Esophagus squamous epithelium (tissue), 5 donors: Measurements from ENCODE around the gene CDC14A. TPM values are rescaled to one million over a fixed set of nuclear protein-coding genes. Genes with fewer than 3 reads are reported as not detected.
"Not testable (repeated sequence)": the region's sequence is repeated elsewhere in the genome, so short reads cannot be mapped to it uniquely, and the experiment has no call there.

Experiments
- DNase-seq: peaks from one replicate; lab custom pipeline; 2025; lab: John Stamatoyannopoulos, UW
- H3K27ac ChIP-seq, 4 donors: fragments of 200-600 bp; sonication (generic); one replicate each; pipeline ENCODE4 v1.5.1; 2016 to 2019; ENCODE audit warnings: mild to moderate bottlenecking in 1 of 4
- H3K27me3 ChIP-seq, 4 donors: fragments of 200-600 bp; sonication (generic); 1 replicate in 3 of 4; 2 replicates in 1 of 4; pipeline versions ENCODE4 v1.5.1 to v1.6.0; 2017 to 2021; ENCODE audit warnings: antibody characterized with exemption in 1 of 4
- H3K36me3 ChIP-seq, 3 donors: fragments of 200-600 bp; sonication (generic); one replicate each; pipeline ENCODE4 v1.5.1; 2016 to 2019
- H3K4me1 ChIP-seq, 3 donors: fragments of 200-600 bp; sonication (generic); one replicate each; pipeline ENCODE4 v1.5.1; 2017 to 2019
- H3K4me3 ChIP-seq, 4 donors: fragments of 200-600 bp; sonication (generic); 1 replicate in 3 of 4; 2 replicates in 1 of 4; pipeline ENCODE4 v1.5.1; 2016 to 2019; ENCODE audit warnings: mild to moderate bottlenecking in 2 of 4, moderate library complexity in 1 of 4
- H3K9me3 ChIP-seq, 3 donors: fragments of 200-600 bp; sonication (generic); one replicate each; pipeline ENCODE4 v1.5.1; 2016 to 2019
- CTCF ChIP-seq, 6 experiments: fragments of 450-650 bp in 4 of 6; fragments of 200-600 bp in 2 of 6; sonication (generic) in 2 of 6; IDR thresholded peaks; one replicate each; pipeline ENCODE4 v1.5.1; 2016 to 2019; ENCODE audit warnings: antibody characterized with exemption in 6 of 6, mild to moderate bottlenecking in 4 of 6, moderate library complexity in 4 of 6
- POLR2A ChIP-seq, 4 donors: fragments of 450-650 bp; IDR thresholded peaks; one replicate each; pipeline ENCODE4 v1.6.1; 2017; ENCODE audit warnings: antibody characterized with exemption in 4 of 4, mild to moderate bottlenecking in 4 of 4, moderate library complexity in 3 of 4
- WGBS, 2 donors: methylation state at CpG; one replicate each; pipeline ENCODE4 v1.1.5; 2018; 5-methylcytosine and 5-hydroxymethylcytosine counted together
- intact Hi-C: fragments of 100-400 bp; cut with DNase I; formaldehyde crosslinking; loops from one replicate; pipeline ENCODE4 v1.15.0; 2022
- total RNA-seq, 4 donors: library from RNA; depleted of rRNA; stranded (reverse); fragments of >200 nt; gene quantifications; one replicate each; pipeline ENCODE4 v1.1.0, GENCODE V29; 2016
- donor health status: DM: yes; HTN: yes; CAD: no.

CDC14A gene
- total RNA-seq, 4 donors from 2014 or later, result 3.0 to 8.6 (median 4.3) TPM

- peak overlapping the region in 2 of 4 donors; percentile 13 to 27 for H3K27ac ChIP-seq
- no peaks in the 10 kb centered on the region for H3K27me3 ChIP-seq
- no peaks in the 10 kb centered on the region for H3K4me1 ChIP-seq
- TF ChIP-seq POLR2A (IDR thresholded peaks at IDR 0.05) (no peak), CTCF (IDR thresholded peaks at IDR 0.05) (no peak)
- no peaks in the 10 kb centered on the region for H3K36me3 ChIP-seq
- intact Hi-C loops, result no loop called here
- WGBS, 2 donors, result 85 to 87% methylated on average over 6 of the region's 6 CpGs
- no peak overlapping the region for H3K4me3 ChIP-seq
- peaks cover 0 to 17% (median 11%) of the 10 kb centered on the region in 3 donors for H3K9me3 ChIP-seq
- no peak for DNase-seq
Measured at GRCh38 chr1:100323419-100324106, 28.7 kb upstream of the CDC14A start.

- Histone ChIP-seq H3K4me1 (no peaks in the 10 kb centered on the region), H3K4me3 (no peak overlapping the region), H3K36me3 (no peaks in the 10 kb centered on the region), H3K27me3 (no peaks in the 10 kb centered on the region), H3K27ac (no peak overlapping the region), H3K9me3 (no peaks in the 10 kb centered on the region)
- intact Hi-C loops, result no loop called here
- WGBS, 2 donors, result 63 to 74% methylated on average over 7 of the region's 7 CpGs
- no peak for TF ChIP-seq POLR2A (IDR thresholded peaks at IDR 0.05)
- TF ChIP-seq CTCF (IDR thresholded peaks at IDR 0.05), result no peak
- no peak for DNase-seq
Measured at GRCh38 chr1:100325415-100326324, 26.6 kb upstream of the CDC14A start.

GRCh38 chr1:100326325-100326670 is 26.0 kb upstream of the CDC14A start:
- H3K27me3 ChIP-seq, H3K4me3 ChIP-seq, H3K27ac ChIP-seq, intact Hi-C loops, H3K36me3 ChIP-seq, DNase-seq, H3K4me1 ChIP-seq, H3K9me3 ChIP-seq: not testable (repeated sequence)
- 88 to 92% methylated on average over 1 of the region's 1 CpG for WGBS, 2 donors

GRCh38 chr1:100328133-100328532 is 24.2 kb upstream of the CDC14A start:
- TF ChIP-seq POLR2A (IDR thresholded peaks at IDR 0.05), result no peak
- TF ChIP-seq CTCF (IDR thresholded peaks at IDR 0.05), result no peak
- intact Hi-C loops, result no loop called here

GRCh38 chr1:100331146-100331545 is 21.2 kb upstream of the CDC14A start:
- intact Hi-C loops, DNase-seq, H3K4me3 ChIP-seq, H3K4me1 ChIP-seq, H3K27me3 ChIP-seq, H3K9me3 ChIP-seq, H3K27ac ChIP-seq, H3K36me3 ChIP-seq: not testable (repeated sequence)
- 46% methylated on average over 2 of the region's 2 CpGs for WGBS, 2 donors

More at GRCh38 chr1:100328133-100328532, 24.2 kb upstream of the CDC14A start:
- H3K4me1 ChIP-seq, result no peaks in the 10 kb centered on the region
- no peaks in the 10 kb centered on the region for H3K36me3 ChIP-seq
- H3K9me3 ChIP-seq, result no peaks in the 10 kb centered on the region
- DNase-seq, result no peak
- H3K4me3 ChIP-seq, result no peak overlapping the region
- no peak overlapping the region for H3K27ac ChIP-seq
- 74 to 75% methylated on average over 1 of the region's 1 CpG for WGBS, 2 donors
- no peaks in the 10 kb centered on the region for H3K27me3 ChIP-seq

GRCh38 chr1:100332331-100332730 is 20.0 kb upstream of the CDC14A start:
- no peaks in the 10 kb centered on the region for H3K9me3 ChIP-seq
- H3K4me3 ChIP-seq, result no peak overlapping the region
- WGBS, 2 donors, result 91 to 94% methylated on average over 9 of the region's 9 CpGs
- no peaks in the 10 kb centered on the region for H3K36me3 ChIP-seq
- intact Hi-C loops, result no loop called here
- no peaks in the 10 kb centered on the region for H3K4me1 ChIP-seq
- no peaks in the 10 kb centered on the region for H3K27me3 ChIP-seq
- no peak overlapping the region for H3K27ac ChIP-seq
- TF ChIP-seq POLR2A (IDR thresholded peaks at IDR 0.05) (no peak), CTCF (IDR thresholded peaks at IDR 0.05) (no peak)
- no peak for DNase-seq
